HCT116 (cell line): ENCODE measurements around the gene PLD5. TPM values are rescaled to one million over a fixed set of nuclear protein-coding genes. Genes with fewer than 3 reads are reported as not detected.

ENCODE experiments used
- ATAC-seq: fragments of 200-7000 bp; cut with Tn5 transposase; 2 replicates; pipeline ENCODE4 v1.9.1; 2020; ENCODE audit warnings: mild to moderate bottlenecking, moderate library complexity
- BruUV-seq: library from RNA; stranded (reverse); fragments of 400-500 nt; replicated peaks from 2 replicates; lab custom pipeline; 2021; lab: Mats Ljungman, UMichigan
- CTCF ChIA-PET: fragments of 300-600 bp; sonication (Branson Sonifier 250); formaldehyde crosslinking; loops from one replicate; lab custom pipeline; 2021; ENCODE audit warnings: antibody characterized with exemption; lab: Charles Lee
- POLR2A ChIA-PET: fragments of 300-600, 350-600 bp; sonication (Branson Sonifier 250); formaldehyde crosslinking; loops from one replicate; lab custom pipeline; 2021; ENCODE audit warnings: antibody characterized with exemption; lab: Charles Lee
- RAD21 ChIA-PET, 2 experiments: fragments of 300-600 bp; sonication (Branson Sonifier 250); formaldehyde crosslinking; loops; one replicate each; lab custom pipeline; 2023; ENCODE audit warnings: low total read pairs in 2 of 2; ENCODE audit not compliant: uncharacterized antibody in 2 of 2, unreplicated experiment in 2 of 2, low non-redundant PET in 1 of 2; lab: Charles Lee
- DNase-seq: peaks from one replicate; pipeline ENCODE4 v3.0.0-alpha.2; 2010; ENCODE audit warnings: low read depth, low spot score
- H2AFZ ChIP-seq: fragments of 200-600 bp; shearing (Covaris generic), sonication (generic); 2 replicates; pipeline ENCODE4 v1.6.1; 2017; ENCODE audit warnings: low read depth, mixed run types, mixed read lengths, antibody characterized with exemption, low read length; ENCODE audit not compliant: poor library complexity, severe bottlenecking
- H3K27ac ChIP-seq: 2 replicates; pipeline ENCODE4 v1.5.1; 2012; ENCODE audit warnings: low read depth, low read length
- H3K27me3 ChIP-seq: fragments of 200-600 bp; sonication (generic); 2 replicates; pipeline ENCODE4 v1.6.1; 2016; ENCODE audit warnings: mixed run types, low read length, mixed read lengths; ENCODE audit not compliant: insufficient read depth
- H3K36me3 ChIP-seq, 2 experiments: fragments of 200-500 bp in 1 of 2; fragments of 200-600 bp in 1 of 2; sonication (Bioruptor generic) in 1 of 2; sonication (generic) in 1 of 2; 2 replicates each; pipeline versions ENCODE4 v1.5.1 to v1.6.1; 2014 to 2016; ENCODE audit warnings: low read length in 2 of 2, inconsistent platforms in 1 of 2, mixed read lengths in 1 of 2, mixed run types in 1 of 2; ENCODE audit not compliant: insufficient read depth in 2 of 2, control insufficient read depth in 1 of 2
- H3K4me1 ChIP-seq, 2 experiments: fragments of 200-600 bp in 1 of 2; sonication (generic) in 1 of 2; 2 replicates each; pipeline versions ENCODE4 v1.5.1 to v1.6.1; 2012 to 2017; ENCODE audit warnings: low read length in 2 of 2, inconsistent platforms in 1 of 2, mild to moderate bottlenecking in 1 of 2, mixed read lengths in 1 of 2, mixed run types in 1 of 2, moderate library complexity in 1 of 2; ENCODE audit not compliant: insufficient read depth in 2 of 2, control insufficient read depth in 1 of 2
- H3K4me2 ChIP-seq: fragments of 200-600 bp; sonication (generic); 2 replicates; pipeline ENCODE4 v1.6.1; 2017; ENCODE audit warnings: mixed run types, low read length, mixed read lengths
- H3K4me3 ChIP-seq, 2 experiments: fragments of 200-600 bp in 1 of 2; sonication (generic) in 1 of 2; replicated peaks in 1 of 2; 2 replicates each; pipeline ENCODE4 v1.5.1; 2011 to 2016; ENCODE audit warnings: low read length in 2 of 2, control low read depth in 1 of 2, low read depth in 1 of 2, mild to moderate bottlenecking in 1 of 2, mixed read lengths in 1 of 2, mixed run types in 1 of 2
- H3K79me2 ChIP-seq: fragments of 200-600 bp; sonication (generic); 2 replicates; pipeline ENCODE4 v1.6.1; 2017; ENCODE audit warnings: mild to moderate bottlenecking, mixed run types, low read length, moderate library complexity, mixed read lengths; ENCODE audit not compliant: insufficient read depth
- H3K9ac ChIP-seq: fragments of 200-600 bp; sonication (generic); 2 replicates; pipeline ENCODE4 v1.6.1; 2016; ENCODE audit warnings: low read length, mixed read lengths
- H3K9me2 ChIP-seq: fragments of 200-600 bp; sonication (generic), shearing (Covaris generic); 2 replicates; pipeline ENCODE4 v1.6.1; 2017; ENCODE audit warnings: mixed run types, mild to moderate bottlenecking, moderate library complexity; ENCODE audit not compliant: insufficient read depth
- H3K9me3 ChIP-seq, 2 experiments: fragments of 200-500 bp in 1 of 2; fragments of 200-600 bp in 1 of 2; sonication (Bioruptor generic) in 1 of 2; sonication (generic) in 1 of 2; 2 replicates each; pipeline ENCODE4 v1.6.1; 2014 to 2017; ENCODE audit warnings: low read length in 2 of 2, mixed read lengths in 2 of 2, inconsistent platforms in 1 of 2, low read depth in 1 of 2, mild to moderate bottlenecking in 1 of 2, mixed run types in 1 of 2, moderate library complexity in 1 of 2; ENCODE audit not compliant: control insufficient read depth in 1 of 2, insufficient read depth in 1 of 2
- H4K20me1 ChIP-seq: fragments of 200-600 bp; sonication (generic), shearing (Covaris generic); 2 replicates; pipeline ENCODE4 v1.6.1; 2017; ENCODE audit warnings: mixed run types, mild to moderate bottlenecking, moderate library complexity; ENCODE audit not compliant: insufficient read depth
- EZH2 ChIP-seq: fragments of 200-600 bp; sonication (generic); IDR thresholded peaks from 2 replicates; pipeline ENCODE4 v1.6.1; 2017; ENCODE audit warnings: antibody characterized with exemption, mixed run types
- EZH2phosphoT487 ChIP-seq: fragments of 200-600 bp; IDR thresholded peaks from 2 replicates; pipeline ENCODE4 v1.6.1; 2018; ENCODE audit warnings: antibody characterized with exemption, borderline replicate concordance
- JUND ChIP-seq: IDR thresholded peaks from 2 replicates; pipeline ENCODE4 v1.6.1; 2012
- POLR2A ChIP-seq: IDR thresholded peaks from 2 replicates; pipeline ENCODE4 v1.7.0; 2011; ENCODE audit warnings: borderline replicate concordance; ENCODE audit not compliant: insufficient read depth, insufficient read length; ENCODE audit errors: extremely low read depth
- POLR2AphosphoS5 ChIP-seq: IDR thresholded peaks from 2 replicates; pipeline ENCODE4 v1.6.1; 2011; ENCODE audit warnings: mild to moderate bottlenecking, low read depth, low read length, moderate library complexity
- SIN3A ChIP-seq: IDR thresholded peaks from 2 replicates; pipeline ENCODE4 v1.6.1; 2012; ENCODE audit warnings: low read depth
- SP1 ChIP-seq: IDR thresholded peaks from 2 replicates; pipeline ENCODE4 v1.6.1; 2012; ENCODE audit warnings: low read depth
- YY1 ChIP-seq: IDR thresholded peaks from 2 replicates; pipeline ENCODE4 v1.6.1; 2011; ENCODE audit warnings: low read length, low read depth, moderate library complexity, mild to moderate bottlenecking; ENCODE audit not compliant: insufficient replicate concordance; ENCODE audit errors: extremely low read depth
- ZFX ChIP-seq: fragments of 450-650 bp; IDR thresholded peaks from 2 replicates; pipeline ENCODE4 v1.6.1; 2017
- ZNF274 ChIP-seq: fragments of 200-500 bp; sonication (Bioruptor generic); IDR thresholded peaks from 2 replicates; pipeline ENCODE4 v1.6.1; 2014; ENCODE audit warnings: mild to moderate bottlenecking, low read depth, low read length, inconsistent platforms
- intact Hi-C: fragments of 100-400 bp; cut with micrococcal nuclease; formaldehyde crosslinking; loops from 2 replicates; pipeline ENCODE4 v1.10.0; 2022
- total RNA-seq: library from RNA; stranded (reverse); gene quantifications from one replicate; pipeline ENCODE4 v1.2.1, GENCODE V29; 2021; ENCODE audit not compliant: unreplicated experiment
- TF ChIP-seq, protein P1 (sequence below): IDR thresholded peaks from 2 replicates; pipeline ENCODE4 v1.6.1; 2011; ENCODE audit warnings: mild to moderate bottlenecking, low read length, moderate library complexity; ENCODE audit not compliant: insufficient replicate concordance; ENCODE audit errors: extremely low read depth
- TF ChIP-seq, protein P2 (sequence below): IDR thresholded peaks from 2 replicates; pipeline ENCODE4 v1.6.1; 2012; ENCODE audit warnings: low read depth
- TF ChIP-seq, protein P3 (sequence below): IDR thresholded peaks from 2 replicates; pipeline ENCODE4 v1.6.1; 2012

PLD5 gene
- total RNA-seq, 1 experiment from 2014 or later: not detected

DNA sequence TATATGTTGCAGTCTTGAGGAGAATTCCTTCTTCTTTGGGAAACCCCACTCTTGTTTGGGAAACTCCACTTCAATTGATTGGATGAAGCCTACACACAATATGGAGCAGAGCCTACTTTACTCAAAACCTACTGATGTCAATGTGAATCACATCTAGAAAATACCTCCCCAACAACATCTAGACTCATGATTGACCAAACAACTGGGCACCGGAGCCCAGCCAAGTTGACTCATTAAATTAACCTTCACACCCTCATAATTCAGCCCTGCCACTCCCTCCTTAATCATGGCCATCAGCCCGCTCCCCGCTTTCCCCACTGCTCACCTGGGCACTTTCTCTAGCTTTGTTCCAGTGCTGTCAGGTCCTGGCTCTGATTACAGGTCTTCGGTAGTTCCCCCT, 317.5 kb downstream of the PLD5 start:
- no peak for TF ChIP-seq YY1
- TF ChIP-seq ZFX: no peak
- Histone ChIP-seq H3K4me3 (no peak overlapping the region), H3K27ac (no peak overlapping the region), H3K27me3 (peaks cover 24% of the 10 kb centered on the region; the same call in 1 of the 2 replicates), H3K36me3 (no peaks in the 10 kb centered on the region), H3K9me3 (no peaks in the 10 kb centered on the region), H4K20me1 (no peaks in the 10 kb centered on the region), H3K9me2 (no peaks in the 10 kb centered on the region), H3K4me1 (no peaks in the 10 kb centered on the region), H3K9ac (no peak overlapping the region), H2AFZ (no peak overlapping the region), H3K79me2 (no peaks in the 10 kb centered on the region), H3K4me2 (no peak overlapping the region)
- POLR2A ChIA-PET: no interaction called here
- CTCF ChIA-PET: no interaction called here
- DNase-seq (no peak), ATAC-seq (no peak)
- RAD21 ChIA-PET: no interaction called here
- no TSS peak for BruUV-seq
- intact Hi-C loops: no loop called here

DNA sequence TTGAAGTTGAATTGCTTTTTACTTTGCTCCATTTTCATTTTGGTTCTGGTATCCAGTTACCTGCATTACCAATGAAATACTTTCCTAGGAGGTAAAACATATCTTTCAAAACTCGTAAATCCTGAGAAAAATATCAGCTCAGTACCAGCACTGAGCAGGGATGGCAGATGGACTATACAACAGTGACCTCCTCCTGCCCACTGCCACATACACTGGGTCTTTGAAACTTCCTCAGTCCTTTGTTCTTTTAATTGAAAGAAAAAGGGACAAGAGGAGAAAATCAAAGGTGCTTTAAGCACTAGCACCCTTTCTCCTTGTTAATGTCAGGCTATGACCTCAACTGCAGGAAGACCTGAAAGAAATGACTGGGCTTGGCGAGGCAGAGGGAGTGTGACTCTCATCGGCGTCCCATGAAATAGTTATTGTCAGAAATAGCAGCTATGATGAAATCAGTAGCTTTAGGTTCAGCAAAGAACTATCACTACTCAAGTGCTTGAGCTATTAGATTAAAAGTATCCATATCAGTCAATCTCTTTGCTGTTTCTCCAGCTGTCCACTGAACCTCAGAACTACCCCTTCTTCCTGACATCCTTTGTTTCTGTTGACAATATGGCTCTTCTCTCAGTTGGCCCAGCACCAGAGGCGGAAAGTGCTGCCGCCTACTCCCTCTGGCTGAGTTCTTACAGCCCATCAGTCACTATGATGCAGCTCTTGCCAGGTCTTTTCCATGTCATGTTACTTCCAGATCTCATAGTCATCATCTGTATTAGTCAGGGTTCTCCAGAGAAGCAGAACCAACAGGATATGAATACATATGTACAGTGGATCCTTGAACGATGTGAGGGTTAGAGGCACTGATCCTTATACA, 318.6 kb downstream of the PLD5 start:
- Histone ChIP-seq H3K27me3 (peaks cover 24% of the 10 kb centered on the region; the same call in 1 of the 2 replicates), H3K36me3 (no peaks in the 10 kb centered on the region), H3K4me1 (no peaks in the 10 kb centered on the region), H3K9ac (no peak overlapping the region), H3K9me2 (no peaks in the 10 kb centered on the region), H3K9me3 (no peaks in the 10 kb centered on the region), H3K4me3 (no peak overlapping the region), H2AFZ (no peak overlapping the region), H3K27ac (no peak overlapping the region), H4K20me1 (no peaks in the 10 kb centered on the region), H3K79me2 (no peaks in the 10 kb centered on the region), H3K4me2 (no peak overlapping the region)
- CTCF ChIA-PET: no interaction called here
- RAD21 ChIA-PET: no interaction called here
- ATAC-seq (no peak), DNase-seq (no peak)
- no TSS peak for BruUV-seq
- intact Hi-C loops: no loop called here
- POLR2A ChIA-PET: no interaction called here
- TF ChIP-seq, protein P1, sequence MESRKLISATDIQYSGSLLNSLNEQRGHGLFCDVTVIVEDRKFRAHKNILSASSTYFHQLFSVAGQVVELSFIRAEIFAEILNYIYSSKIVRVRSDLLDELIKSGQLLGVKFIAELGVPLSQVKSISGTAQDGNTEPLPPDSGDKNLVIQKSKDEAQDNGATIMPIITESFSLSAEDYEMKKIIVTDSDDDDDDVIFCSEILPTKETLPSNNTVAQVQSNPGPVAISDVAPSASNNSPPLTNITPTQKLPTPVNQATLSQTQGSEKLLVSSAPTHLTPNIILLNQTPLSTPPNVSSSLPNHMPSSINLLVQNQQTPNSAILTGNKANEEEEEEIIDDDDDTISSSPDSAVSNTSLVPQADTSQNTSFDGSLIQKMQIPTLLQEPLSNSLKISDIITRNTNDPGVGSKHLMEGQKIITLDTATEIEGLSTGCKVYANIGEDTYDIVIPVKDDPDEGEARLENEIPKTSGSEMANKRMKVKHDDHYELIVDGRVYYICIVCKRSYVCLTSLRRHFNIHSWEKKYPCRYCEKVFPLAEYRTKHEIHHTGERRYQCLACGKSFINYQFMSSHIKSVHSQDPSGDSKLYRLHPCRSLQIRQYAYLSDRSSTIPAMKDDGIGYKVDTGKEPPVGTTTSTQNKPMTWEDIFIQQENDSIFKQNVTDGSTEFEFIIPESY: no peak
- TF ChIP-seq POLR2AphosphoS5: no peak
- TF ChIP-seq SIN3A: no peak
- no peak for TF ChIP-seq YY1
- TF ChIP-seq POLR2A: no peak
- no peak for TF ChIP-seq EZH2phosphoT487
- TF ChIP-seq, protein P2, sequence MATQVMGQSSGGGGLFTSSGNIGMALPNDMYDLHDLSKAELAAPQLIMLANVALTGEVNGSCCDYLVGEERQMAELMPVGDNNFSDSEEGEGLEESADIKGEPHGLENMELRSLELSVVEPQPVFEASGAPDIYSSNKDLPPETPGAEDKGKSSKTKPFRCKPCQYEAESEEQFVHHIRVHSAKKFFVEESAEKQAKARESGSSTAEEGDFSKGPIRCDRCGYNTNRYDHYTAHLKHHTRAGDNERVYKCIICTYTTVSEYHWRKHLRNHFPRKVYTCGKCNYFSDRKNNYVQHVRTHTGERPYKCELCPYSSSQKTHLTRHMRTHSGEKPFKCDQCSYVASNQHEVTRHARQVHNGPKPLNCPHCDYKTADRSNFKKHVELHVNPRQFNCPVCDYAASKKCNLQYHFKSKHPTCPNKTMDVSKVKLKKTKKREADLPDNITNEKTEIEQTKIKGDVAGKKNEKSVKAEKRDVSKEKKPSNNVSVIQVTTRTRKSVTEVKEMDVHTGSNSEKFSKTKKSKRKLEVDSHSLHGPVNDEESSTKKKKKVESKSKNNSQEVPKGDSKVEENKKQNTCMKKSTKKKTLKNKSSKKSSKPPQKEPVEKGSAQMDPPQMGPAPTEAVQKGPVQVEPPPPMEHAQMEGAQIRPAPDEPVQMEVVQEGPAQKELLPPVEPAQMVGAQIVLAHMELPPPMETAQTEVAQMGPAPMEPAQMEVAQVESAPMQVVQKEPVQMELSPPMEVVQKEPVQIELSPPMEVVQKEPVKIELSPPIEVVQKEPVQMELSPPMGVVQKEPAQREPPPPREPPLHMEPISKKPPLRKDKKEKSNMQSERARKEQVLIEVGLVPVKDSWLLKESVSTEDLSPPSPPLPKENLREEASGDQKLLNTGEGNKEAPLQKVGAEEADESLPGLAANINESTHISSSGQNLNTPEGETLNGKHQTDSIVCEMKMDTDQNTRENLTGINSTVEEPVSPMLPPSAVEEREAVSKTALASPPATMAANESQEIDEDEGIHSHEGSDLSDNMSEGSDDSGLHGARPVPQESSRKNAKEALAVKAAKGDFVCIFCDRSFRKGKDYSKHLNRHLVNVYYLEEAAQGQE: no peak
- no peak for TF ChIP-seq JUND
- no peak for TF ChIP-seq ZNF274
- TF ChIP-seq SP1: no peak
- TF ChIP-seq EZH2: no peak
- TF ChIP-seq, protein P3, sequence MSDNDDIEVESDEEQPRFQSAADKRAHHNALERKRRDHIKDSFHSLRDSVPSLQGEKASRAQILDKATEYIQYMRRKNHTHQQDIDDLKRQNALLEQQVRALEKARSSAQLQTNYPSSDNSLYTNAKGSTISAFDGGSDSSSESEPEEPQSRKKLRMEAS: no peak
